Calu3 (cell line): Measurements from ENCODE around the gene CECR2. TPM values are rescaled to one million over a fixed set of nuclear protein-coding genes. Genes with fewer than 3 reads are reported as not detected.

Experiments used
- BruUV-seq: library from RNA; stranded (reverse); fragments of 400-500 nt; replicated peaks from 2 replicates; lab custom pipeline; 2021; lab: Mats Ljungman, UMichigan
- CTCF ChIA-PET: fragments of 300-600 bp; sonication (Branson Sonifier 250); formaldehyde crosslinking; loops from one replicate; lab custom pipeline; 2022; ENCODE audit warnings: antibody characterized with exemption; lab: Charles Lee
- DNase-seq: peaks from one replicate; pipeline ENCODE4 v3.0.0; 2022
- H3K27ac Mint-ChIP-seq: one replicate; pipeline ENCODE4 v1.8.0; 2022; ENCODE audit warnings: mixed read lengths; ENCODE audit not compliant: unreplicated experiment
- H3K27me3 Mint-ChIP-seq: one replicate; pipeline ENCODE4 v1.8.0; 2022; ENCODE audit warnings: mixed read lengths; ENCODE audit not compliant: unreplicated experiment
- H3K36me3 Mint-ChIP-seq: one replicate; pipeline ENCODE4 v1.8.0; 2022; ENCODE audit warnings: mild to moderate bottlenecking, moderate library complexity, mixed read lengths; ENCODE audit not compliant: insufficient read depth, unreplicated experiment
- H3K4me1 Mint-ChIP-seq: one replicate; pipeline ENCODE4 v1.8.0; 2022; ENCODE audit warnings: mild to moderate bottlenecking, low read depth, mixed read lengths; ENCODE audit not compliant: unreplicated experiment
- H3K4me3 Mint-ChIP-seq: one replicate; pipeline ENCODE4 v1.8.0; 2022; ENCODE audit warnings: mild to moderate bottlenecking, low read depth, moderate library complexity, mixed read lengths; ENCODE audit not compliant: unreplicated experiment
- H3K9me3 Mint-ChIP-seq: one replicate; pipeline ENCODE4 v1.8.0; 2022; ENCODE audit warnings: low read depth, mixed read lengths; ENCODE audit not compliant: unreplicated experiment
- intact Hi-C: fragments of 100-400 bp; cut with micrococcal nuclease; formaldehyde crosslinking; loops from one replicate; pipeline ENCODE4 v1.10.0; 2022; ENCODE audit not compliant: unreplicated experiment
- total RNA-seq: library from RNA; stranded (reverse); gene quantifications from 2 replicates; pipeline ENCODE4 v1.2.3, GENCODE V29; 2022
- TF ChIP-seq, protein P1 (sequence below): fragments of 200-600 bp; IDR thresholded peaks from one replicate; pipeline ENCODE4 v1.8.0; 2022; ENCODE audit warnings: antibody characterized with exemption; ENCODE audit not compliant: unreplicated experiment

Gene CECR2
- total RNA-seq, 1 experiment from 2014 or later, result 0.09 TPM

DNA sequence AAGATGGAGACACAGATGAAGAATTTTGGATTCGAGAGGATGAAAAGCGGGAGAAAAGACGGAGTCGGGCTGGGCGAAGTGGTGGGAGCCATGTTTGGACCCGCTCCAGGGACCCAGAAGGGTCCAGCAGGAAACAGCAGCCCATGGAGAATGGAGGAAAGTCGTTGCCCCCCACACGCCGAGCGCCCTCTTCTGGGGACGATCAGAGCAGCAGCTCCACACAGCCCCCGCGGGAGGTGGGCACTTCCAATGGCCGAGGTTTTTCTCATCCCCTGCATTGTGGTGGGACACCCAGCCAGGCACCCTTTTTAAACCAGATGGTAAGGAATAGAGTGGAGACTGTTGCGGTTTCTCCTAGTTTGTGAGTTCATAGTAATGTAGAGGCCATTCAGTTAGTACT lies 171.2 kb downstream of the CECR2 start:
- intact Hi-C loops, result no loop called here
- no peak for DNase-seq
- Mint-ChIP-seq H3K27me3 (peaks cover 40% of the 10 kb centered on the region), H3K27ac (no peak overlapping the region), H3K9me3 (no peaks in the 10 kb centered on the region), H3K4me3 (no peak overlapping the region), H3K4me1 (no peaks in the 10 kb centered on the region), H3K36me3 (no peaks in the 10 kb centered on the region)
- no TSS peak for BruUV-seq
- TF ChIP-seq, protein P1, sequence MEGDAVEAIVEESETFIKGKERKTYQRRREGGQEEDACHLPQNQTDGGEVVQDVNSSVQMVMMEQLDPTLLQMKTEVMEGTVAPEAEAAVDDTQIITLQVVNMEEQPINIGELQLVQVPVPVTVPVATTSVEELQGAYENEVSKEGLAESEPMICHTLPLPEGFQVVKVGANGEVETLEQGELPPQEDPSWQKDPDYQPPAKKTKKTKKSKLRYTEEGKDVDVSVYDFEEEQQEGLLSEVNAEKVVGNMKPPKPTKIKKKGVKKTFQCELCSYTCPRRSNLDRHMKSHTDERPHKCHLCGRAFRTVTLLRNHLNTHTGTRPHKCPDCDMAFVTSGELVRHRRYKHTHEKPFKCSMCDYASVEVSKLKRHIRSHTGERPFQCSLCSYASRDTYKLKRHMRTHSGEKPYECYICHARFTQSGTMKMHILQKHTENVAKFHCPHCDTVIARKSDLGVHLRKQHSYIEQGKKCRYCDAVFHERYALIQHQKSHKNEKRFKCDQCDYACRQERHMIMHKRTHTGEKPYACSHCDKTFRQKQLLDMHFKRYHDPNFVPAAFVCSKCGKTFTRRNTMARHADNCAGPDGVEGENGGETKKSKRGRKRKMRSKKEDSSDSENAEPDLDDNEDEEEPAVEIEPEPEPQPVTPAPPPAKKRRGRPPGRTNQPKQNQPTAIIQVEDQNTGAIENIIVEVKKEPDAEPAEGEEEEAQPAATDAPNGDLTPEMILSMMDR, result no peak
- CTCF ChIA-PET, result no interaction called here

DNA sequence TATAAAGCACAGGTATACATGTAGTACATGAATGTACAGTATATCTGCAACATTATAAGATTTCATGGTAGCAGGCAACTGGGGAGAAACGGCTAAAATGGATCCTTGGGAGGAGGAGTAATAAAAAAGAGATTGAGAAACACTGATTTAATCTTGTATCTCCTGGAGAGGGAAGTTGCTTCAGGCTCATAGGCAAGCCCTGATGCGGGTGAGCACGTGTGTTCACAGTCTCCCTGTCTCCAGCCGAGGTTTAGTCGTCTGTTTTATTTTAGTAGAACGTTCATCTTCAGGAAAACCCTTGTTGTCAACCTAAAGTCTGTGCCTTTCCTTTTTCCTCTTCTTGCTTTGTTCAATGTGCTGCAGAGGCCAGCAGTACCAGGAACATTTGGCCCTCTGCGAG lies 172.2 kb downstream of the CECR2 start:
- intact Hi-C loops, result no loop called here
- H3K36me3 Mint-ChIP-seq, result no peaks in the 10 kb centered on the region
- no peaks in the 10 kb centered on the region for H3K9me3 Mint-ChIP-seq
- no peak overlapping the region for H3K4me3 Mint-ChIP-seq
- peaks cover 35% of the 10 kb centered on the region for H3K27me3 Mint-ChIP-seq
- H3K4me1 Mint-ChIP-seq, result no peaks in the 10 kb centered on the region
- CTCF ChIA-PET, result no interaction called here
- DNase-seq, result no peak
- BruUV-seq, result no TSS peak
- TF ChIP-seq, protein P1, result no peak
- no peak overlapping the region for H3K27ac Mint-ChIP-seq

DNA sequence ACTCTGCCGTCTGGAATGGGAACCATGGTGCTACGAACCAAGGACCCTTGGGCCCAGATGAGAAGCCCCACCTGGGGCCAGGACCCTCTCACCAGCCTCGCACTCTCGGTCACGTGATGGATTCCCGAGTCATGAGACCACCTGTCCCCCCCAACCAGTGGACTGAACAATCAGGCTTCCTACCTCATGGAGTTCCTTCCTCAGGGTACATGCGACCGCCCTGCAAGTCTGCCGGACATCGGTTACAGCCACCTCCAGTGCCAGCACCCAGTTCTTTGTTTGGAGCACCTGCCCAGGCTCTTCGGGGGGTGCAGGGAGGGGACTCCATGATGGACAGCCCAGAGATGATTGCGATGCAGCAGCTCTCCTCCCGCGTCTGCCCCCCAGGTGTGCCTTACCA lies 173.2 kb downstream of the CECR2 start:
- no TSS peak for BruUV-seq
- Mint-ChIP-seq H3K27me3 (peaks cover 31% of the 10 kb centered on the region), H3K27ac (no peak overlapping the region), H3K9me3 (no peaks in the 10 kb centered on the region), H3K4me1 (no peaks in the 10 kb centered on the region), H3K4me3 (no peak overlapping the region), H3K36me3 (no peaks in the 10 kb centered on the region)
- DNase-seq, result no peak
- TF ChIP-seq, protein P1, result no peak
- CTCF ChIA-PET, result no interaction called here
- intact Hi-C loops, result no loop called here

DNA sequence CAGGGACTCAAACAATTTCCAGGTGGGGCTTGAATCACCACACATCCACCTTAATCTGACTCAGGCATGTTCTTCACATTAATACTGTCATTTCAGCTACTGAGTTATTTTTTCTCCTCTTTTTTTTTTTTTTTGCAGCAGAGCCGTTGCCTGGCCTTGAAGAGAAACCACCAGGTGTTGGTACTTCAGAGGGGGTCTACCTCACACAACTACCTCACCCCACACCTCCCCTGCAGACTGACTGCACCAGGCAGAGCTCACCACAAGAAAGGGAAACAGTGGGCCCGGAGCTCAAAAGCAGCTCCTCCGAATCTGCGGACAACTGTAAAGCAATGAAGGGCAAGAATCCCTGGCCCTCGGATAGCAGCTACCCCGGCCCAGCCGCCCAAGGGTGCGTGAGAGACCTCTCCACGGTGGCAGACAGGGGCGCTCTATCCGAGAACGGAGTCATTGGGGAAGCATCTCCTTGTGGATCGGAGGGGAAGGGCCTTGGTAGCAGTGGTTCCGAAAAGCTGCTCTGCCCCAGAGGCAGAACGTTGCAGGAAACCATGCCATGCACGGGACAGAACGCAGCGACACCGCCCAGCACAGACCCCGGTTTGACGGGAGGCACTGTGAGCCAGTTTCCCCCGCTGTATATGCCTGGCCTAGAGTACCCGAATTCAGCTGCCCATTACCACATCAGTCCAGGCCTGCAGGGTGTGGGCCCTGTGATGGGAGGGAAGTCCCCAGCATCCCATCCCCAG lies 178.9 kb downstream of the CECR2 start:
- Mint-ChIP-seq H3K36me3 (no peaks in the 10 kb centered on the region), H3K27ac (no peak overlapping the region), H3K4me1 (no peaks in the 10 kb centered on the region), H3K9me3 (no peaks in the 10 kb centered on the region), H3K27me3 (peaks cover 41% of the 10 kb centered on the region), H3K4me3 (no peak overlapping the region)
- no peak for DNase-seq
- no TSS peak for BruUV-seq
- CTCF ChIA-PET, result no interaction called here
- TF ChIP-seq, protein P1, result no peak
- intact Hi-C loops, result no loop called here
